HG02678 (cell line): ENCODE results near the gene GPR176.

Source experiments
- ATAC-seq: cut with Tn5 transposase; IDR thresholded peaks from one replicate; pipeline ENCODE4 v1.9.1; 2021; ENCODE audit warnings: mild to moderate bottlenecking, moderate library complexity; ENCODE audit not compliant: unreplicated experiment

Gene GPR176

DNA sequence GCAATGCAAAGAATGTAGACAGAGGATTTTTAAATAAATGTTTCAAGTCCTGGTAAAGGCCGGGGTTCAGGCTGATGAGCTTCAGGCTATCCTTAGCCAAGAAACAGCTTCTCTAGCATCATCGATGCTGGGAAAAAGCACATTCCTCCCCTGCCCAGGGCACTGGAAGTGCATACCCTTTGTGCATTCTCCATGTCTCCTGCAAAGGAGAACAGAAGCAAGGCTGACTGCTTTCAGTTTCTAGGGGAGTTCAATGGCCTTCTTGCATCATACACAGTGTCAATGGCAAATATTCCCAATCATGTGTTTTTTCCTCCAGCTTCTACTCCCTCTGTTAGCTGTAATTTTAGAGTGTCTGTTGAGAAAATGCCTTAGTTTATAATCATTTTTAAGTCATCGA lies 59.9 kb downstream of the GPR176 start:
- ATAC-seq = no peak

DNA sequence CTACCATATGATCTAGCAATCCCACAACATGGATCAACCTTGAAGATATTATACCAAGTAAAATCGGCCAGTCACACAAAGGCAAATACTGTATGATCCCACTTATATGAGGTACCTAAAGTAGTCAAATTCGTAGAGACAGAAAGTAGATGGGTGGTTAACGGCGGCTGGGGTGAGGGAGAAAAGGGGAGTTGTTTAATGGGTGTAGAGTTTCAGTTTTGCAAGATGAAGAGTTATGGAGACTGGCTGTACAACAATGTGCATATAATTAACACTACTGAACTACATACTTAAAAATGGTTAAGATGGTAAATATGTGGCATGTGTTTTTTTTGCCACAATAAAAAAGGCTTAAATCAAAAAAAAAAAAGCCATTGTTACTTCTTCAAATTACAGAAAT lies 60.4 kb downstream of the GPR176 start:
- ATAC-seq = no peak

DNA sequence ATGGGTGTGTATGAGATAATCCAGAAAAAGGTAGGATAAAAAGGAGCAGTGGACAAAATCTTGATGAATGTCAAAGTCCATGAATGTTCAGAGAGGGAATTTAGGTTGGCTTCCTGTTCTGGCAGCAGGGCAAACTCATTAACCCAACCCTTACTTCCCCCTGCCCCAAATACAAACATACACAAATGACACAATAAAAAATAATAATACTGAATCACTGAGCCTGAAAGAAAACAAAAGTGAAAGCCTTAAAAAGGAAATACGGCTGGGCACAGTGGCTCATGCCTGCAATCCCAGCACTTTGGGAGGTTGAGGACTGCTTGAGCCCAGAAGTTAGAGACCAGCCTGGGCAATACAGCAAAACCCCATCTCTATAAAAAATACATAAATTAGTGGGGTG lies 62.9 kb downstream of the GPR176 start:
- ATAC-seq = no peak

DNA sequence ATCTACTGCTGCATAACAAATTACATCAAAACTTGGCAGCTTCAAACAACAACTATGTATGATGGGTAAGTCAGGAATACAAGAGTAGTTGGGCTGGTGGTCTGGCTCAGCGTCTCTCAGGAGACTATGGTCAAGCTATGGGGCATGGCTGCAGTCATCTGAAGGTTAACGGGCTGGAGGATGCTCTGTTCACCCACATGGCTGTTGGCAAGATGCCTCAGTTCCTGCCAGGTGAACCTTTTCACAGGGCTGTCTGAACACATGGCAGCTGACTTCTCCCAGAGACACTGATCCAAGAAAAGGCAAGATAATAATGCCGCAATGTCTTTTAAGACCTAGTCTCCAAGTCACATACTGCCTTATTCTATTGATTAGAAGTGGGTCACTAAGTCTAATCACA lies 63.7 kb downstream of the GPR176 start:
- ATAC-seq = no peak

DNA sequence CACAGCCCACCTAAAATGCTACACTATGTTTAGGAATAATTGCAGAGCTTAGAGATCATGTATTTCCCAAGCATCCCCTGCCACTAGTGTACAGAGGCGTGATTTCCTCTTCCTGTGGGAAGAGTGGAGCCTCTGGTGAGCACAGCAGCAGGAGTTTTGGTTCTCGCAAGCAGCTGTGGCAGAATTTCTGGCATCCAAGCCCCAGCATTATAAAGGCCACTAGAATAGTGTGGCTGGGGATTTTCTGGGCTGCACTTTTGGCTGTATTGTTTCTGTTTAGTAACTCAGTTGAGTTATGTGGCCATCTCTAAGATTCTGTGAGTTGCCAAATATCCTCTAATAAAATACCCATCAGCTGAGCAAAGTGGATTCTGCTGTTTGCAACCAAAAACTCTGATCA lies 64.7 kb downstream of the GPR176 start:
- no peak for ATAC-seq

DNA sequence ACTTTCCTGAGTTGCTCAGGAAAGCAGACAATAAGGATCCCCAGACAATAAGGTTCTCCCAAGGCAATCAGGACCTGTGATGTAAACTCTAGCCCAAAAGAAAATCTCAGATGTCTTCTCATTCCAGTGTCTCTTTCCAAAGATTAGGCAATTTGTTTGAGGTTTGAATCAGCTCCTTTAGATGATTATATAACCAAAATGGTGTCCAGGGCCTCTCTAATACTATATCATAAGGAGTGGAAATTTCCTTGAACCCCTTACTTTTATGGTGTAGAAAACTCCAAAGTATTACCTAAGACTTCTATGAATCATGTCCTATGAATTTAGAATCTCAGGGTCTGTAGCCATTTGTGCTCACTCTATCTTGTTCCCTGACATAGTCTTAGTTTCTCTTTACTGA lies 65.9 kb downstream of the GPR176 start:
- no peak for ATAC-seq

DNA sequence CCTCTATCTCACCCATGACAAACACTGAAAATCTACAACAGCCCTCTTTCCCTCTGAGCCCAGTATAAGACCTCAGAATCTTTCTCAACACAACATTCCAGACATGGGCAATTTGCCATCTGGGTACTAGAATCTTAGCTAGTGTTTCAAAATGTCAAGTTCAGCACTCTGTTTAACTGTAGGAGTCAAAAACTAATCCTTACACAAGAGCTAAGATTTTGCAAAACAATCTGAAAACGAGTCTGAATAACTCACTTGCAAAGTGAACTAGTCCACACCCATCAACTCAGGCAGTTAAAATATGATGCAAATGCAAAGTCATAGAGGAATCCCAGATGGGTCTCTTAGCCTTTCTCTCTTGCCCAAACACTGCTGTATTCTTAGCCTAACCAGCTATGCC lies 67.8 kb downstream of the GPR176 start:
- no peak for ATAC-seq

DNA sequence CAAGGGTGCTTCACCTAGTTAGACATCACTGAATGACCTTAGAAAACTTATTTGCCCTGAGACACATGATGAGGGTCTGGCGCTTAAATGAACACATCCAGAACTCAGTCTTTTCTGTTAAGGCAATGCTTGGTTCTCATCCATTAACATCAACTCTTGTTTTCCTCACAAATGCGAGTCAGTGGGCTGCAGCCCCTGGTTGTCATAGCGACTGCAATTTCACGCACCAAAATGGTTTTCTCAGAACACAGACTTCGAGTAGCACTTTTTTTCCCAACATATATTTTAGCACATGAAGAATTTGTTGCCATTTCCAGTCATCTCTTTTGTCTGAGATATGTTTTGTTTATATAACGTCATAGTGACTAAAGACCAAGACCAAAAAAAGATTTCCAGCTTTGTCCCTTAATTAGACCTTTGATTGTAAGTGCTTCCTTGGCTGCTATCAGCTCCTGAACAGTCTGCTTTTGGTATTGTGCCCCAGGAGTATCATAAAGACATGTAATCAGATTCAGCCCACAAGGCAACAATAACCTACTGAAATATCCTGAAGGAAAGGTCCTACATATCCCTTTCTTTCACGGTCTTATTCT lies 68.5 kb downstream of the GPR176 start:
- ATAC-seq = no peak

DNA sequence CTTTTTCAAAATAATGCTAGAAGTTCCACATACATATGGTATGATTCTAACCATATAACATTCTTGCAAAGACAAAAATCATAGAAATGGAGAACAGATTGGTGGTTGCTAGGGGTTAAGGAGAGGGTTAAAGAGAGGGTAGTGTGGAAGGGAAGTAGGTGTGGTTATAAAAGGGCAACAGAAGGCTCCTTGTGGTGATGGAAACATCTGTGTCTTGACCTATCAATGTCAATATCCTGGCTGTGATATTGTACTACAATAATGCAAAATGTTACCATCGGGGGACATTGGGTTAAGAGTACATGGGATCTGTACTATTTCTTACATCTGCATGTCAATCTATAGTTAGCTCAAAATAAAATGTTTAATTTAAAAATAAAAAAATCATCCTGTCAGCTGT lies 69.6 kb downstream of the GPR176 start:
- ATAC-seq = no peak

DNA sequence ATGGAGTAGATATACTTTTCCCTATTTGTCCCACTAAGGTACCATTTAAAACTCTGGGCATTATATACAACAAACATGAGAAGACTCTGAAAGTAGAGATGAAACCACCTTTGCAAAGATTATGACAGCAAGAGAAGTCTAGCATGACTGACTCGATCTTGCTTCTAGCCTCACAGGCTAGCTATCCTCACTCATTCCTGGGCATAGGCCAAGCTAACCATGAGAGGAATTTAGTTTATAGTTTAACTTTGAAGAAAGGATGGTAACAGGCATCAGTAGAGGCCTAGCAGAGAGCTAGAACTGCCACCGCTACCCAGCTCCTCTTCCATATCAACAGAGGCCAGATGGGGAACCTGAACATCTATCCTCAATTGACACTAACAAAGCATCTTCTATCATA lies 74.0 kb downstream of the GPR176 start:
- ATAC-seq = no peak

DNA sequence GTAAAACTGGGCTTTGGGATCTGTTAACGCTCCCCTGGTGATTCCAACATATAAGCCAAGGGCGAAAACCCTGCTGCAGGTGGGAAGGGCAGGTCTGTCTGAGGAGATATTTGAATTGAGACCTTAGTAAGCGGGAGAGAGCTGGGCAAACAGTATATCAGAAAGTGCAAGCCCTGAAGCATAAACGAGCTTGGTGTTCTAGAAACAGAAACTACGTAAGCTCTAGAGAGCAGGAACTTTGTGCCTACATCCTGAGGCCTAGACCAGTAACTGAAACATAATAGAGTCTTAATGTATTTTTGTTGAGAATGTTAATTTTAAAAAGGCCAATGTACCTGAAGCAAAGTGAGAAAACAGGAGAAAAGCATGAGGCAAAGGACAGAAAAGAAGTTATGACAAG lies 74.5 kb downstream of the GPR176 start:
- no peak for ATAC-seq

DNA sequence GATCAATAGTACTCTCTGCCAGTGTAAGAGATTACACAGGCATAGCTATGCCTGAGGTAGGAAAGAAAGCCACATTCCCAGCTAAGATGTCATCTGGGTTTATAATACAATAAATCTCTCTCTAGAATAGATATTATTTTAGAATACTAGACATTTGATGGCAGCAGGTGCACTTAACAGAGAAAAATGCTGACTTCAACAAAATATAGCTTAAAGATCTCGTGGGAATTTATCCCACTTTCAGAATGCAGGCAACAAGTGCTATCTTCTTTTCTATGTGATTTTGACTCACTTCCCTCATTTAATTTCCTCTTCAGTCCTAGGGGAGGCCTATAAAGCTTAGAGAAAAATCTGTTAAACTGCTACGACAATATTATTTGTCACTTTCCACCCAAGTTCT lies 76.5 kb downstream of the GPR176 start:
- no peak for ATAC-seq

DNA sequence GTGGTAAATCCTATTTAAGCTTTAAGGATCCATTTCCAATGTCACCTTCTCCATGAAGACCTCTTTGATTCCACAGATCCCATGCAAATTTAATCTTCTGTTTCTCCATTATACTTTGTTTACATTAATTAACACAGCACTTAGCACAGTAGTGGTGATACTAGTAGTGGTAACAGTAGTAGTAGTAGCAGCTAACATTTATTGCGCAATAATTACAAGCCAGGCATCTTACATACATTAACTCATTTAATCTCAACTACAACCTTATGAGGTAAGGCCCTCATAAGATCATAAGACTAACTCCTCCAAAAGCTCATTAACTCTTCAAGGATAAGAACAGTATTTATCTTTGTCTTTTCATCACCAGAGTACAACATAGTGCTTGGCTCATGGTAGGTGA lies 82.6 kb downstream of the GPR176 start:
- no peak for ATAC-seq

DNA sequence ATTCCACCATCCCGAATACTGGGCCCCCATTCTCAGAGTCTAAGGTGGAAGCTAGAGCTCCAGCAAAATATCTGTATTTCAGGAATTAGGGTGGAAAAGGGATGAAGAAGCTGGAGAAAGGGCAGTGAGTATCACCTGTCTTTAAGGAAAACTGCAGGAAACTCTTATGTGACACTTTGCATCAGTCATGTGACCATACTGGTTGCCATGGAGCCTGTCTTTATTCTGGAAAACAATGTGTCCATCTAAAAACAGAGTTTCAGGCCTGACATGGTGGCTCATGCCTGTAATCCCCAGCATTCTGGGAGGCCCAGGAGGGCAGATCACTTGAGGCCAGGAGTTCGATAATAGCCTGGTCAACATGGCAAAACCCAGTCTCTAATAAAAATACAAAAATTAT lies 84.5 kb downstream of the GPR176 start:
- no peak for ATAC-seq

DNA sequence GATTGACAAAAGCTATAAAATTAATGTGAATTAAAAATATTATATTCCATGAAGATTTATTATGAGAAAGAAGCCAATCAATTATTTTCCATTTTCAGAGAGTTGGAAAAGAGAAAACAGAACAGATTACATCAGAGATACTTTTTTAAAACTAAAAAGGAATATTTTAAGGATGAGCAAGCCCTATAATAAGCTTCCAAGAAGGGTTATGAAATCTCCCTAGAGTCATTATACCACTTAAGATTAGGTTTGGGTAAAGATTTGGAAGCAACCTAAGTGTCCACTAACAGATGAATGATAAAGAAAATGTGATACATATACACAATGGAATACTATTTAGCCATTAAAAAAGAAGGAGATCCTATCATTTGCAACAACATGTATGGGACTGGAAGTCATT lies 85.8 kb downstream of the GPR176 start:
- no peak for ATAC-seq

DNA sequence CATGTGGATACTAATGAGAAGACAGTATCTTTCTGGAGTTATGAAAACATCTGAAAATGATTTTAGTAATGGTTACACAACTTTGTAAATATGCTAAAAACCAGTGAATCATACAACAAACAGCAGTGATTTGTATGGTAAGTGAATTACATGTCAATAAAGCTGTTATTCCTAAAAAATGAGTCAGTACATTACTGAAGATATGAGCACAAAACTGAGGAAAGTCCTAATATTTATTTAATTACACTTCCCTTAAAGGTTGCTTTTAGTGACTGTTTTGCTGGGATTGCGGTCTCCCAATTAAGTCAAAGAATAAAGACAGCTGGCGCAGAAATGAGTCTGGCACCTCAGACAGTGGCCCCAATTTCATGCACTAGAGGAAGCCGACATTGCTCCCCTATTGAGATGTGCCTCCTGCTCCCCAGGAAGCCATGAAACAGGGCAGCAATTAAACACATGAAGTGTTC lies 86.5 kb downstream of the GPR176 start:
- ATAC-seq = no peak

DNA sequence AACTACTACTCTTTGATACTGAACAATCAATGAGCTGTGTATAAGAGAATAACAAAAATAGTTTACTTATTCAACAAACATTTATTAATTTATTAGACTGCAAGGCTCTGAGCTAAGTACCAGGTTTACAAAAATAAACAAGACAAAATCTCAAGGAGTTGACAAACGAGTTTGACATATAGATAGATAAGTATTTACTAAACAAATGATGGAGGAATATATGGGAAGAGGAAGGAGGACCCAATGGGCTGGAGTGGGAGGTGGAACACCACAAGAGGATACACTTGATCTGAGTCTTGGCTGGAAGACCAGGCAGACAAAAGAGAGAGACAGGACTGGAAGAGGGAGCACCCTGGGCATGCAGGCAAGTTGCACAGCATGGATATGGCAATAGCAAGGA lies 89.9 kb downstream of the GPR176 start:
- no peak for ATAC-seq

DNA sequence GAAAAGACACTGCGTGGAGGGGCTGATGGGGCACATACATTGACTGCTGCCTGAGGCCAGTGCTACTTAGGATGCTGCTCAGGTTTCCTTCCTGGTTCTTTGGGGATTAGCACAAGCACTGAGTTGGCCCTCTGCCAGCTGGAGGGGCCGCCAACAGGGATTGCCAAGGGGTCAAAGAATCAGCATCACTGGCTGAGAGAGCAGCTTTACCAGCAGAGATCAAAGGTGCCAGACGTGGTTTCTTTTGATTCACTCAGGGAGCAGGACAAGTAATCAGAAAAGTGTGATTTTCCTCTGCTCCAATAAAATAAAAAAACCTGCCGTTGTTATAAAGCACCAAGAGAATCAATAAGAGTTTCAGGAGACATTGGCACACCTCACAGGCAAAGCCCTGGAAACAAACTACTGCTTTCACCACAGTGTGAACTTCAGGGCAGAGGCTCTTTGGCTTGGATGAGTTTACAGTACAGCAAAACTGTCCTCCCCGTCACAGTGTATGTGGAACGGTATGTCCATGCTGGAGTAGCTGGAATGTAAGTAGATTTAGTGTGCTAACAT lies 91.6 kb downstream of the GPR176 start:
- no peak for ATAC-seq

DNA sequence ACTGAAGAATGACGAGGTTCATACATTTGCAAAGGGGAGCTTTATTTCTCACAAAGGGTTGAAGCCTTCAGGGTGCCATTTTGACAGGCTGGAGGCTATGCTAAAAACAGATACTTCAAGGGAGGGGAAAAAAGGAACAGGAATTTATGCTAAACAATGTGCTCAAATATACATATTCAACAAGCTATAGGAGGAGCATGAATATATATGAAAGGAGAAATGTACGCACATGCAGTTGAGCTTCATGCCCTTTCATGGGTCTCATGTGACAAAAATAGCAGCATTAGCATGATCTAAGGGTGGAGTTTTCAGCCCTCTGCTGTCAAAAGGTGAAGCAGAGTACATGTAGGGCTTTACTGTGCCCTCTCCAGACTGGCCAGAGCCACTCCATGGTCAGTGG lies 93.1 kb downstream of the GPR176 start:
- no peak for ATAC-seq

DNA sequence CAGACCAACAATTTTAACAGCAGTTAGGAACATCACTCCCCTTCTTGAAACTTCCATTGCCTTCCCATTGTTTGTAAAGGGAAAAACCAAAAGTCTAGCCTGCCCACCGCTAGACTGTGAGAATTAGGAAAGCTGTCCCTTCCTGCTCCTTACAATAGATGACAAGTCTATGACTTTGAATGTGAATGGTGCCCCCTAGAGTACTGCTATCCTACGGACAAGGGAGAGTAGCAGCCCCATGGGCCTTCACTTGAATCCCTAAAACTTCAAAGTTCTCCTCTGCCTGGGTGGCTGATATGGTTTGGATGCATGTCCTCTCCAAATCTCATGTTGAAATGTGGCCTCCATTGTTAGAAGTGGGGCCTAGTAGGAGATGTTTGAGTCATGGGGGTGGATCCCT lies 96.4 kb downstream of the GPR176 start:
- ATAC-seq = no peak

DNA sequence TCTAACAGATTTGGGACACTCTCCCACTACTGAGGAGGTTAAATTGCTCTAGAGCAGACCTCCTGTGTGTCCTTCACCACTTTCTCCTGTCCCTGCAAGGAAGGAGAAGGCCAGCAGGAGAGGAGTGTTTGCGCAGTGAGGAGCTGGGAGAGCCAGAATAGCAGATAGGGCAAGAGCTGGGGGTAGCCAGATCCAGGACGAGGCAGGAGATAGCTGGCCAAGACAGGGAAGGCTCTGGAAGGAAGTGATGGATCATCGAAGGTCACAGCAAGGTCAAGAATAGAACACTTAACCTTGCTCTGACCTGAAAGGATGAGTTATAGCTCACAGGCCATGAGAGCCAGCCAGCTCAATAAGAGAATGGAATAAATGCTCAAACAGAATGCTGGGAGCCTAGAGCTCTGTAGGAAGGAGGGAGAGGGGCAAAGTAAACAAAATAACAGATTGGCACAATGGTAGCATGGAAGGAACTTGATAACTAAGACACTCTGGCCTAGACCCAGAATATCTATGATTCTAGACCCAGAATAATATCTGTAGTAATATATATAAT lies 99.9 kb downstream of the GPR176 start:
- no peak for ATAC-seq

DNA sequence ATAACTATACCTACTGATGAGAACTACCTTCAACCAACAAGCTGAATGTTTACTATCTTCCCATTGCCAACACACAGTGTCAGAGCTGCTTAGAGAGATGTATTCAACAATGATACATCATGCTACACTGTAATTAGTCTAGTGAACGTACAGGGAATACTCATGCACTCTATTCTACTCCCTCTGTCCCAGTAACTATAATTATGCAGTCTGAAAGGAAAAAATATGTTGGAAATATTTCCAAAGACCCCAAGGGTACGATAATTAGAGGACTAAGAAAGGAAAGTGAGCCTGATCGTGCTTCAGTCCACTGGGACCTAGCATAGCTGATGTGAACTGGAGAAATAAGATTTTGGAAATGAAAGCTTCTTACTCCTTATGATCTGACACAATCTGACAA lies 100.5 kb downstream of the GPR176 start:
- ATAC-seq = no peak

DNA sequence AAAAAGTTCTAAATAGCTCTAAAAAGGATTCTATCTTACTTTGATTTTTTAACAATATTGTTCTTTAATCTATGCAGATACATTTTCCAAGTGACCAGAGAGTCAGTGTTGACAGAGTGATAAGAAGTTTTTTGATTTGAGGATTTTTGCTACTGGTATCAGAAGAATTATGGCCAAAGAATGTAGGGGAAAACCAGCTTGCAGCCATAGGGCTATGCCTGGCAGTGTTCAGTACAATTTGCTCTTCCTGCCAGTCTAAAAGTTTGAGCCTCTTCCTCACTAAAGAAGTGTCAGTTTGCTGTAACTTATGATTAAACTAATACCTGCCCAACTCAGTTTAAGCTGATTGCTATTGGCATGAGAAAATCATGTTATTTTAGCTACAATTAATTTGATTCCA lies 102.2 kb downstream of the GPR176 start:
- no peak for ATAC-seq
